IMR-90 (cell line): ENCODE measurements around the gene ALKAL2. TPM values are rescaled to one million over a fixed set of nuclear protein-coding genes. Genes with fewer than 3 reads are reported as not detected.

Experiments used
- ATAC-seq: fragments of 200-7000 bp; cut with Tn5 transposase; 2 replicates; pipeline ENCODE4 v1.9.1; 2020; ENCODE audit warnings: low read depth, mild to moderate bottlenecking, moderate library complexity
- BruUV-seq: library from RNA; stranded (reverse); fragments of 400-500 nt; replicated peaks from 2 replicates; lab custom pipeline; 2021; lab: Mats Ljungman, UMichigan
- CTCF ChIA-PET: fragments of 300-600 bp; formaldehyde crosslinking; extraction: SDS; loops from one replicate; lab custom pipeline; 2021; ENCODE audit warnings: antibody characterized with exemption; lab: Yijun Ruan, JAX
- POLR2A ChIA-PET: fragments of 300-600 bp; sonication (Branson Sonifier 250); formaldehyde crosslinking; loops from one replicate; lab custom pipeline; 2022; ENCODE audit warnings: antibody characterized with exemption; ENCODE audit not compliant: unreplicated experiment; lab: Charles Lee
- DNase-seq: peaks from one replicate; pipeline ENCODE4 v3.0.0; 2013
- H2AFZ ChIP-seq: replicated peaks from 2 replicates; pipeline ENCODE3; 2013; ENCODE audit warnings: low read length, mild to moderate bottlenecking; ENCODE audit not compliant: poor library complexity
- H2AK5ac ChIP-seq: 2 replicates; pipeline ENCODE4 v1.6.1; 2013; ENCODE audit warnings: low read depth, low read length, inconsistent platforms
- H2AK9ac ChIP-seq: replicated peaks from 2 replicates; pipeline ENCODE3; 2013; ENCODE audit warnings: mild to moderate bottlenecking, low read depth, low read length, moderate library complexity; ENCODE audit not compliant: poor library complexity
- H2BK120ac ChIP-seq: 2 replicates; pipeline ENCODE4 v1.6.1; 2013; ENCODE audit warnings: low read depth, low read length, inconsistent platforms
- H2BK15ac ChIP-seq: 3 replicates; pipeline ENCODE4 v1.6.1; 2013; ENCODE audit warnings: low read depth, low read length, inconsistent platforms
- H2BK20ac ChIP-seq: 2 replicates; pipeline ENCODE4 v1.6.1; 2013; ENCODE audit warnings: low read depth, mild to moderate bottlenecking, inconsistent platforms, low read length, moderate library complexity
- H2BK5ac ChIP-seq: 2 replicates; pipeline ENCODE4 v1.6.1; 2013; ENCODE audit warnings: mild to moderate bottlenecking, low read depth, low read length, inconsistent platforms; ENCODE audit not compliant: poor library complexity, severe bottlenecking
- H3K14ac ChIP-seq: replicated peaks from 2 replicates; pipeline ENCODE4 v1.6.1; 2013; ENCODE audit warnings: low read depth, low read length, inconsistent platforms
- H3K18ac ChIP-seq: 2 replicates; pipeline ENCODE4 v1.6.1; 2013; ENCODE audit warnings: low read depth, low read length, control low read depth
- H3K23ac ChIP-seq: 2 replicates; pipeline ENCODE4 v1.6.1; 2013; ENCODE audit warnings: low read depth, low read length, inconsistent platforms
- H3K27ac ChIP-seq: 2 replicates; pipeline ENCODE4 v1.5.1; 2013; ENCODE audit warnings: mild to moderate bottlenecking, control low read depth, low read length; ENCODE audit not compliant: insufficient read depth
- H3K27me3 ChIP-seq: 2 replicates; pipeline ENCODE4 v1.6.1; 2013; ENCODE audit warnings: low read length; ENCODE audit not compliant: control insufficient read depth, insufficient read depth
- H3K36me3 ChIP-seq: 2 replicates; pipeline ENCODE4 v1.6.1; 2013; ENCODE audit warnings: low read length, mixed read lengths; ENCODE audit not compliant: control insufficient read depth, insufficient read depth
- H3K4ac ChIP-seq: 2 replicates; pipeline ENCODE4 v1.6.1; 2013; ENCODE audit warnings: low read depth, low read length, inconsistent platforms
- H3K4me1 ChIP-seq: 2 replicates; pipeline ENCODE4 v1.6.1; 2013; ENCODE audit warnings: low read length, mixed read lengths; ENCODE audit not compliant: control insufficient read depth, insufficient read depth
- H3K4me2 ChIP-seq: 2 replicates; pipeline ENCODE4 v1.6.1; 2013; ENCODE audit warnings: low read depth, mild to moderate bottlenecking, control low read depth, low read length, moderate library complexity
- H3K4me3 ChIP-seq: 2 replicates; pipeline ENCODE4 v1.5.1; 2013; ENCODE audit warnings: low read depth, mild to moderate bottlenecking, control low read depth, low read length, moderate library complexity; ENCODE audit not compliant: insufficient read depth
- H3K56ac ChIP-seq: 2 replicates; pipeline ENCODE4 v1.6.1; 2013; ENCODE audit warnings: low read length, inconsistent platforms; ENCODE audit not compliant: insufficient read depth; ENCODE audit errors: extremely low read depth
- H3K79me1 ChIP-seq, 2 experiments: 2 replicates each; pipeline ENCODE4 v1.6.1; 2013; ENCODE audit warnings: low read length in 2 of 2, inconsistent platforms in 1 of 2, low read depth in 1 of 2
- H3K9ac ChIP-seq: 2 replicates; pipeline ENCODE4 v1.6.1; 2013; ENCODE audit warnings: low read depth, low read length, control low read depth
- H3K9me1 ChIP-seq: 2 replicates; pipeline ENCODE4 v1.6.1; 2013; ENCODE audit warnings: low read length, inconsistent platforms; ENCODE audit not compliant: insufficient read depth
- H3K9me3 ChIP-seq: 2 replicates; pipeline ENCODE4 v1.6.1; 2013; ENCODE audit warnings: low read length; ENCODE audit not compliant: control insufficient read depth, insufficient read depth
- H4K20me1 ChIP-seq: 2 replicates; pipeline ENCODE4 v1.6.1; 2013; ENCODE audit warnings: low read length, inconsistent platforms; ENCODE audit not compliant: insufficient read depth
- H4K5ac ChIP-seq: 2 replicates; pipeline ENCODE4 v1.6.1; 2013; ENCODE audit warnings: mild to moderate bottlenecking, low read depth, low read length, control low read depth
- H4K8ac ChIP-seq, 2 experiments: 2 replicates each; pipeline ENCODE4 v1.6.1; 2013; ENCODE audit warnings: low read depth in 2 of 2, low read length in 2 of 2, control low read depth in 1 of 2, inconsistent platforms in 1 of 2
- H4K91ac ChIP-seq: 2 replicates; pipeline ENCODE4 v1.6.1; 2013; ENCODE audit warnings: low read depth, low read length, inconsistent platforms; ENCODE audit not compliant: insufficient read depth
- BHLHE40 ChIP-seq: fragments of 150-350 bp; IDR thresholded peaks from 2 replicates; pipeline ENCODE4 v1.6.1; 2016; ENCODE audit warnings: mild to moderate bottlenecking, low read depth, low read length
- CEBPB ChIP-seq: IDR thresholded peaks from 2 replicates; pipeline ENCODE4 v1.6.1; 2012; ENCODE audit warnings: low read depth, low read length, improper control_type of control experiment
- CHD1 ChIP-seq: IDR thresholded peaks from 2 replicates; pipeline ENCODE4 v1.6.1; 2012; ENCODE audit warnings: low read depth, low read length, improper control_type of control experiment
- CTCF ChIP-seq: conservative IDR thresholded peaks from 2 replicates; pipeline ENCODE4 v1.5.1; 2012; ENCODE audit warnings: mild to moderate bottlenecking, low read depth, low read length, improper control_type of control experiment
- ELK1 ChIP-seq: fragments of 150-350 bp; IDR thresholded peaks from 2 replicates; pipeline ENCODE4 v1.6.1; 2016; ENCODE audit warnings: low read depth, mild to moderate bottlenecking, low read length, moderate library complexity, borderline replicate concordance
- FOS ChIP-seq: fragments of 150-350 bp; IDR thresholded peaks from 2 replicates; pipeline ENCODE4 v1.6.1; 2016; ENCODE audit warnings: low read depth, low read length
- MAFK ChIP-seq: IDR thresholded peaks from 2 replicates; pipeline ENCODE4 v1.6.1; 2012; ENCODE audit warnings: low read depth, low read length, improper control_type of control experiment
- MAZ ChIP-seq: IDR thresholded peaks from 2 replicates; pipeline ENCODE4 v1.6.1; 2012; ENCODE audit warnings: low read depth, mild to moderate bottlenecking, low read length, improper control_type of control experiment, moderate library complexity, borderline replicate concordance
- MXI1 ChIP-seq: IDR thresholded peaks from 2 replicates; pipeline ENCODE4 v1.6.1; 2012; ENCODE audit warnings: low read depth, mild to moderate bottlenecking, low read length, moderate library complexity, borderline replicate concordance
- NFE2L2 ChIP-seq: fragments of 150-350 bp; IDR thresholded peaks from 2 replicates; pipeline ENCODE4 v1.6.1; 2016; ENCODE audit warnings: low read depth, mild to moderate bottlenecking, low read length
- POLR2A ChIP-seq: IDR thresholded peaks from 2 replicates; pipeline ENCODE4 v1.6.1; 2012; ENCODE audit warnings: mild to moderate bottlenecking, low read depth, low read length
- RAD21 ChIP-seq: IDR thresholded peaks from 2 replicates; pipeline ENCODE4 v1.6.1; 2012; ENCODE audit warnings: low read length, improper control_type of control experiment
- RCOR1 ChIP-seq: IDR thresholded peaks from 2 replicates; pipeline ENCODE4 v1.6.1; 2012; ENCODE audit warnings: mild to moderate bottlenecking, low read length, improper control_type of control experiment; ENCODE audit not compliant: insufficient replicate concordance
- RFX5 ChIP-seq: IDR thresholded peaks from 2 replicates; pipeline ENCODE4 v1.8.0; 2012; ENCODE audit warnings: low read depth, mild to moderate bottlenecking, low read length, moderate library complexity
- SMC3 ChIP-seq: fragments of 150-350 bp; IDR thresholded peaks from 2 replicates; pipeline ENCODE4 v1.6.1; 2016; ENCODE audit warnings: low read depth, mild to moderate bottlenecking, antibody characterized with exemption, low read length, moderate library complexity
- USF2 ChIP-seq: fragments of 150-350 bp; IDR thresholded peaks from 2 replicates; pipeline ENCODE4 v1.6.1; 2017; ENCODE audit warnings: mild to moderate bottlenecking, antibody characterized with exemption, low read length, low read depth
- WGBS, 2 experiments: methylation state at CpG; one replicate each; pipeline versions ENCODE4 v1.1.5 to v1.1.7; 2013; ENCODE audit warnings: missing lambda C conversion rate in 2 of 2; ENCODE audit not compliant: insufficient read length in 1 of 2; ENCODE audit errors: extremely low coverage in 2 of 2; 5-methylcytosine and 5-hydroxymethylcytosine counted together
- dilution Hi-C: fragments of 300-500 bp; cut with HindIII; formaldehyde crosslinking; loops from one replicate; pipeline ENCODE4 v1.14.3; 2018; ENCODE audit warnings: low sequenced_read_pairs; ENCODE audit not compliant: unreplicated experiment
- in situ Hi-C: fragments of 300-500 bp; cut with MboI; formaldehyde crosslinking; loops from 3 replicates; pipeline ENCODE4 v1.14.3; 2019; ENCODE audit warnings: low sequenced_read_pairs, inconsistent platforms, mixed read lengths
- intact Hi-C: fragments of 100-400 bp; cut with micrococcal nuclease; formaldehyde crosslinking; loops from 2 replicates; pipeline ENCODE4 v1.10.0; 2022
- polyA plus RNA-seq, 3 experiments: library from polyadenylated mRNA; depleted of rRNA; stranded (reverse); fragments of >200 nt; gene quantifications; 2 replicates each; pipeline ENCODE4 v1.2.3, GENCODE V29; 2012; ENCODE audit warnings: low replicate concordance in 1 of 3
- total RNA-seq: library from RNA; depleted of rRNA; stranded (reverse); fragments of >200 nt; gene quantifications from 2 replicates; pipeline ENCODE4 v1.2.3, GENCODE V29; 2012

ALKAL2 gene
- total and polyA plus RNA-seq, 2 of the 4 experiments (the other 2 are of a cell fraction): not detected

GRCh38 chr2:286035-286434, 1.9 kb downstream of the ALKAL2 start:
- Histone ChIP-seq H3K36me3 (peaks cover 7% of the 10 kb centered on the region), H4K20me1 (no peaks in the 10 kb centered on the region), H3K9me3 (no peaks in the 10 kb centered on the region), H3K9ac (no peak overlapping the region), H2BK20ac (no peak overlapping the region), H3K4ac (no peak overlapping the region), H3K27me3 (peaks cover 24% of the 10 kb centered on the region), H3K79me1 (no peaks in the 10 kb centered on the region), H3K9me1 (peaks cover 9% of the 10 kb centered on the region; the same call in 1 of the 2 replicates), H4K91ac (no peak overlapping the region), H4K8ac (no peak overlapping the region), H2AK5ac (no peak overlapping the region), H2BK120ac (no peak overlapping the region), H4K5ac (no peak overlapping the region), H3K4me1 (peaks cover 11% of the 10 kb centered on the region), H3K4me3 (no peak overlapping the region), H2BK15ac (no peak overlapping the region), H3K56ac (no peak overlapping the region), H2AFZ (no peak overlapping the region), H3K27ac (no peak overlapping the region), H3K14ac (no peak overlapping the region), H2AK9ac (no peak overlapping the region), H3K23ac (no peak overlapping the region), H3K4me2 (no peak overlapping the region), H2BK5ac (no peak overlapping the region), H3K18ac (no peak overlapping the region)
- no peak for ATAC-seq
- in situ Hi-C loops (no loop called here), dilution Hi-C loops (no loop called here), intact Hi-C loops (no loop called here)
- POLR2A ChIA-PET: interaction anchor here (0.7 kb wide), 1 partner anchor 22 kb away, joined by 3 read pairs; no protein-coding TSS in a partner anchor
- CTCF ChIA-PET: interaction anchor here (0.6 to 1.6 kb wide), 2 partner anchors 12 to 1259 kb away, joined by 5 read pairs; no protein-coding TSS in a partner anchor
- DNase-seq: no peak
- TF ChIP-seq MXI1 (no peak), MAZ (no peak), MAFK (no peak), FOS (no peak), USF2 (no peak), CTCF (no peak), NFE2L2 (no peak), RCOR1 (no peak), CEBPB (no peak), RFX5 (no peak), ELK1 (no peak), SMC3 (no peak), BHLHE40 (no peak), CHD1 (no peak), POLR2A (no peak), RAD21 (no peak)
- BruUV-seq: no TSS peak
- 87% methylated on average over 3 of the region's 6 CpGs; no CpG with 5 or more reads in 1 of the 2 experiments for WGBS, 2 experiments
